ENCODE measurements around the gene CRIP2. TPM values are rescaled to one million over a fixed set of nuclear protein-coding genes. Genes with fewer than 3 reads are reported as not detected.

The CRIP2 gene
- total and polyA plus RNA-seq, 2 donors (not counting 1 experiment from before 2014, with no cell fraction given), result 6.0 to 81.6 TPM

- ChIA-PET CTCF (no interaction called here), POLR2A (interaction anchor here (0.6 kb wide), 1 partner anchor 9 kb away, joined by 9 read pairs; no protein-coding TSS in a partner anchor)
- Mint-ChIP-seq H3K4me3 (no peak overlapping the region), H3K27ac (no peak overlapping the region), H3K27me3 (no peaks in the 10 kb centered on the region), H3K4me1 (peaks cover 20% of the 10 kb centered on the region), H3K9me3 (ENCODE audit: insufficient read depth) (no peaks in the 10 kb centered on the region)
- Histone ChIP-seq H2AFZ (ENCODE audit: insufficient read depth, low read depth, low read length, poor library complexity, severe bottlenecking) (no peak overlapping the region), H3K4me3 (ENCODE audit: control extremely low read depth in 1 of 5, extremely low read depth in 1 of 5, insufficient read depth in 1 of 5, low read depth in 2 of 5, low read length in 4 of 5) (no peak overlapping the region), H3K27ac (ENCODE audit: low read length in 2 of 2) (no peak overlapping the region), H3K9ac (ENCODE audit: low read length) (no peak overlapping the region), H3K36me3 (replicated peaks in 1 of 2; ENCODE audit: control extremely low read depth in 1 of 2, control insufficient read depth in 1 of 2, extremely low read depth in 1 of 2, insufficient read depth in 2 of 2, low read length in 1 of 2) (peaks cover 0 to 5% of the 10 kb centered on the region in 2 experiments), H3K27me3 (replicated peaks in 1 of 4; ENCODE audit: control extremely low read depth in 1 of 4, control insufficient read depth in 3 of 4, insufficient read depth in 4 of 4, low read length in 3 of 4) (no peaks in the 10 kb centered on the region), H3K79me2 (ENCODE audit: control insufficient read depth, insufficient read depth, low read length) (peaks cover 82% of the 10 kb centered on the region), H3K9me3 (ENCODE audit: control extremely low read depth in 1 of 3, control insufficient read depth in 2 of 3, insufficient read depth in 1 of 3, low read length in 2 of 3) (peaks cover 0 to 11% (median 4%) of the 10 kb centered on the region in 3 donors), H3K4me2 (replicated peaks; ENCODE audit: low read depth, low read length, poor library complexity, severe bottlenecking) (no peak overlapping the region), H4K20me1 (ENCODE audit: control insufficient read depth, insufficient read depth, low read length, poor library complexity, severe bottlenecking) (peaks cover 74% of the 10 kb centered on the region), H3K4me1 (ENCODE audit: control insufficient read depth in 2 of 2, insufficient read depth in 2 of 2, low read length in 2 of 2) (peaks cover 0 to 16% of the 10 kb centered on the region in 2 donors)
- intact Hi-C loops (cut with micrococcal nuclease), result no loop called here
- WGBS (ENCODE audit: insufficient coverage), result 97% methylated on average over 18 of the region's 18 CpGs
- DNase-seq (no peak), ATAC-seq (ENCODE audit: low read depth) (no peak)
- TF ChIP-seq CTCF (IDR thresholded peaks at IDR 0.05), result no peak
- TF ChIP-seq EZH2 (IDR thresholded peaks at IDR 0.05; ENCODE audit: borderline replicate concordance, insufficient read depth, low read depth, low read length, poor library complexity, severe bottlenecking), result no peak
These were observed 36.7 kb upstream of the CRIP2 start for GRCh38 chr14:105437723-105438500.

GRCh38 chr14:105439179-105439578, 35.4 kb upstream of the CRIP2 start:
- H3K4me3 Mint-ChIP-seq, result no peak overlapping the region
- Histone ChIP-seq H3K4me2 (replicated peaks; ENCODE audit: low read depth, low read length, poor library complexity, severe bottlenecking) (no peak overlapping the region), H2AFZ (ENCODE audit: insufficient read depth, low read depth, low read length, poor library complexity, severe bottlenecking) (no peak overlapping the region), H3K27ac (ENCODE audit: low read length in 2 of 2) (no peak overlapping the region), H3K27me3 (replicated peaks in 1 of 4; ENCODE audit: control extremely low read depth in 1 of 4, control insufficient read depth in 3 of 4, insufficient read depth in 4 of 4, low read length in 3 of 4) (no peaks in the 10 kb centered on the region), H3K4me3 (ENCODE audit: control extremely low read depth in 1 of 5, extremely low read depth in 1 of 5, insufficient read depth in 1 of 5, low read depth in 2 of 5, low read length in 4 of 5) (no peak overlapping the region), H3K79me2 (ENCODE audit: control insufficient read depth, insufficient read depth, low read length) (peaks cover 71% of the 10 kb centered on the region), H3K9ac (ENCODE audit: low read length) (no peak overlapping the region), H3K9me3 (ENCODE audit: control extremely low read depth in 1 of 3, control insufficient read depth in 2 of 3, insufficient read depth in 1 of 3, low read length in 2 of 3) (peaks cover 0 to 11% (median 4%) of the 10 kb centered on the region in 3 donors), H3K4me1 (ENCODE audit: control insufficient read depth in 2 of 2, insufficient read depth in 2 of 2, low read length in 2 of 2) (peaks cover 0 to 16% of the 10 kb centered on the region in 2 donors), H4K20me1 (ENCODE audit: control insufficient read depth, insufficient read depth, low read length, poor library complexity, severe bottlenecking) (peaks cover 67% of the 10 kb centered on the region), H3K36me3 (replicated peaks in 1 of 2; ENCODE audit: control extremely low read depth in 1 of 2, control insufficient read depth in 1 of 2, extremely low read depth in 1 of 2, insufficient read depth in 2 of 2, low read length in 1 of 2) (peaks cover 0 to 5% of the 10 kb centered on the region in 2 experiments)
- H3K9me3 Mint-ChIP-seq (ENCODE audit: insufficient read depth), result no peaks in the 10 kb centered on the region
- no peak for ATAC-seq (ENCODE audit: low read depth)
- no peak for TF ChIP-seq CTCF (IDR thresholded peaks at IDR 0.05)
- TF ChIP-seq EZH2 (IDR thresholded peaks at IDR 0.05; ENCODE audit: borderline replicate concordance, insufficient read depth, low read depth, low read length, poor library complexity, severe bottlenecking), result no peak
- DNase-seq, result no peak
- peaks cover 20% of the 10 kb centered on the region for H3K4me1 Mint-ChIP-seq
- intact Hi-C loops (cut with micrococcal nuclease), result no loop called here
- ChIA-PET POLR2A (no interaction called here), CTCF (no interaction called here)
- WGBS (ENCODE audit: insufficient coverage), result 94% methylated on average over 8 of the region's 11 CpGs
- no peak overlapping the region for H3K27ac Mint-ChIP-seq
- no peaks in the 10 kb centered on the region for H3K27me3 Mint-ChIP-seq

All from B cell (primary cell).